PFSK-1 (cell line): ENCODE data around the gene ISCA1.

Experiments used
- FOXP2 ChIP-seq: optimal IDR thresholded peaks from 2 replicates; pipeline ENCODE3; 2011; ENCODE audit warnings: borderline replicate concordance, control low read depth, inconsistent platforms; ENCODE audit not compliant: insufficient read depth; ENCODE audit errors: extremely low read length, extremely low read depth
- POLR2AphosphoS5 ChIP-seq: IDR thresholded peaks from 2 replicates; pipeline ENCODE4 v1.6.1; 2012; ENCODE audit warnings: low read depth, mild to moderate bottlenecking, control low read depth, low read length, moderate library complexity
- REST ChIP-seq, 2 experiments: IDR thresholded peaks; 2 replicates each; pipeline versions ENCODE4 v1.6.1 to v1.8.0; 2011 to 2012; ENCODE audit warnings: low read depth in 2 of 2, low read length in 2 of 2, control low read depth in 1 of 2, inconsistent platforms in 1 of 2, mild to moderate bottlenecking in 1 of 2, moderate library complexity in 1 of 2; ENCODE audit not compliant: insufficient read depth in 1 of 2
- SIN3A ChIP-seq: IDR thresholded peaks from 2 replicates; pipeline ENCODE4 v1.6.1; 2012; ENCODE audit warnings: mild to moderate bottlenecking, low read length, moderate library complexity, borderline replicate concordance; ENCODE audit not compliant: insufficient read depth

DNA sequence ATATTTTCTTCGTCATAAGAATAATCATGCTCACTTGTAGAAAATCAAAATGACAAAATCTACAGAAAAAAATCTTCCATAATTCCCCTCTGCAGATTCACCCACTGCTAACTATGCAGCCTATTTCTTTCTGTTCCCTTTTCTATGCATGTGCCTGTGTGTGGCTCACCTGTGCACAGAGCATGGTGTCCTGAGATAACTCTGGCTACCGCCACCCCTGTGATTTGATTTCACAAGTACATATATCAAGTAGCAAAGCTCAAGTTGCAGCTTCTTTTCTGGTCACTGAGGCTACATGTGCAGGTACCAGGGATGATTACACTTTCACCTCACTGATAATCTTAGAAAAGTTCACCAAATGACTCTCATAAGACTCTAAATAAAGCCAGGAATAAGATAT, 18.4 kb upstream of the ISCA1 start:
- no peak for TF ChIP-seq POLR2AphosphoS5
- TF ChIP-seq FOXP2 = no peak
- TF ChIP-seq SIN3A = no peak
- no peak for TF ChIP-seq REST (IDR thresholded peaks at IDR 0.05; ENCODE audit: insufficient read depth in 1 of 2, low read depth in 2 of 2, low read length in 2 of 2)
